Measurements from ENCODE around the gene GABARAPL1.

GABARAPL1 gene

GRCh38 chr12:10212739-10213131 is at the start of gene GABARAPL1:
TSS of gene GABARAPL1 (plus strand) at chr12:10212877. CDS start at chr12:10213130, 253 bp downstream.
- TF ChIP-seq GATA2 (IDR thresholded peaks at IDR 0.05; ENCODE audit: low read depth, low read length) (no peak), GATA3 (IDR thresholded peaks at IDR 0.05; ENCODE audit: low read depth, low read length) (no peak)

GRCh38 chr12:10163084-10163483 is 49.6 kb upstream of the GABARAPL1 start:
- TF ChIP-seq GATA3 (IDR thresholded peaks at IDR 0.05; ENCODE audit: low read depth, low read length) (no peak), GATA2 (IDR thresholded peaks at IDR 0.05; ENCODE audit: low read depth, low read length) (no peak)

GRCh38 chr12:10165421-10165820 is 47.3 kb upstream of the GABARAPL1 start:
- TF ChIP-seq GATA2 (IDR thresholded peaks at IDR 0.05; ENCODE audit: low read depth, low read length) (no peak), GATA3 (IDR thresholded peaks at IDR 0.05; ENCODE audit: low read depth, low read length) (no peak)

- TF ChIP-seq GATA2 (IDR thresholded peaks at IDR 0.05; ENCODE audit: low read depth, low read length), result no peak
Measured at GRCh38 chr12:10167599-10167998, 45.1 kb upstream of the GABARAPL1 start.

GRCh38 chr12:10169104-10169503 is 43.6 kb upstream of the GABARAPL1 start:
- no peak for TF ChIP-seq GATA3 (IDR thresholded peaks at IDR 0.05; ENCODE audit: low read depth, low read length)
- no peak for TF ChIP-seq GATA2 (IDR thresholded peaks at IDR 0.05; ENCODE audit: low read depth, low read length)

- TF ChIP-seq GATA2 (IDR thresholded peaks at IDR 0.05; ENCODE audit: low read depth, low read length), result no peak
- no peak for TF ChIP-seq GATA3 (IDR thresholded peaks at IDR 0.05; ENCODE audit: low read depth, low read length)
Measured at GRCh38 chr12:10170216-10170615, 42.5 kb upstream of the GABARAPL1 start.

GRCh38 chr12:10171973-10172728 is 40.5 kb upstream of the GABARAPL1 start, which contains the start of gene OLR1:
TSS of gene OLR1 (minus strand) at chr12:10172132. CDS start at chr12:10172077, 55 bp downstream.
- TF ChIP-seq GATA2 (IDR thresholded peaks at IDR 0.05; ENCODE audit: low read depth, low read length), result no peak
- no peak for TF ChIP-seq GATA3 (IDR thresholded peaks at IDR 0.05; ENCODE audit: low read depth, low read length)

GRCh38 chr12:10174986-10175614 is 37.6 kb upstream of the GABARAPL1 start:
- TF ChIP-seq GATA2 (IDR thresholded peaks at IDR 0.05; ENCODE audit: low read depth, low read length), result no peak
- TF ChIP-seq GATA3 (IDR thresholded peaks at IDR 0.05; ENCODE audit: low read depth, low read length), result no peak

- TF ChIP-seq GATA3 (IDR thresholded peaks at IDR 0.05; ENCODE audit: low read depth, low read length) (no peak), GATA2 (IDR thresholded peaks at IDR 0.05; ENCODE audit: low read depth, low read length) (no peak)
Measured at GRCh38 chr12:10175846-10176636, 36.6 kb upstream of the GABARAPL1 start.

- no peak for TF ChIP-seq GATA2 (IDR thresholded peaks at IDR 0.05; ENCODE audit: low read depth, low read length)
- TF ChIP-seq GATA3 (IDR thresholded peaks at IDR 0.05; ENCODE audit: low read depth, low read length), result no peak
Measured at GRCh38 chr12:10178821-10179220, 33.9 kb upstream of the GABARAPL1 start, which contains the start of gene TMEM52B. TSS of gene TMEM52B (plus strand) at chr12:10179032. CDS start at chr12:10179575, 543 bp downstream.

- TF ChIP-seq GATA2 (IDR thresholded peaks at IDR 0.05; ENCODE audit: low read depth, low read length) (no peak), GATA3 (IDR thresholded peaks at IDR 0.05; ENCODE audit: low read depth, low read length) (no peak)
Measured at GRCh38 chr12:10179776-10180181, 32.9 kb upstream of the GABARAPL1 start.

GRCh38 chr12:10182354-10183049 is 30.2 kb upstream of the GABARAPL1 start:
- no peak for TF ChIP-seq GATA2 (IDR thresholded peaks at IDR 0.05; ENCODE audit: low read depth, low read length)
- TF ChIP-seq GATA3 (IDR thresholded peaks at IDR 0.05; ENCODE audit: low read depth, low read length), result no peak

- TF ChIP-seq GATA3 (IDR thresholded peaks at IDR 0.05; ENCODE audit: low read depth, low read length), result no peak
- no peak for TF ChIP-seq GATA2 (IDR thresholded peaks at IDR 0.05; ENCODE audit: low read depth, low read length)
Measured at GRCh38 chr12:10184261-10184843, 28.3 kb upstream of the GABARAPL1 start.
